Coronary artery (tissue), 2 donors: ENCODE results near the gene UNC45A.

ENCODE experiments used
- DNase-seq: peaks from one replicate; pipeline ENCODE4 v3.0.0-alpha.2; 2017; ENCODE audit warnings: low spot score
- H3K27ac ChIP-seq, 2 donors: fragments of 200-600 bp; sonication (generic); one replicate each; pipeline ENCODE4 v1.5.1; 2016 to 2019
- H3K4me3 ChIP-seq: fragments of 200-600 bp; sonication (generic); 2 replicates; pipeline ENCODE4 v1.5.1; 2016; ENCODE audit warnings: mild to moderate bottlenecking, moderate library complexity
- CTCF ChIP-seq: fragments of 200-600 bp; sonication (generic); IDR thresholded peaks from one replicate; pipeline ENCODE4 v1.5.1; 2019; ENCODE audit warnings: antibody characterized with exemption

UNC45A gene

GRCh38 chr15:90989040-90989768 is 54.1 kb downstream of the UNC45A start:
- H3K4me3 ChIP-seq = no peak overlapping the region
- H3K27ac ChIP-seq = no peak overlapping the region
- TF ChIP-seq CTCF = no peak
- DNase-seq = no peak

- no peak for TF ChIP-seq CTCF
- H3K4me3 ChIP-seq = no peak overlapping the region
- H3K27ac ChIP-seq = no peak overlapping the region
- DNase-seq = no peak
These were observed 55.4 kb downstream of the UNC45A start for GRCh38 chr15:90990446-90990845.

- H3K27ac ChIP-seq = no peak overlapping the region
- no peak for DNase-seq
- no peak for TF ChIP-seq CTCF
- H3K4me3 ChIP-seq = no peak overlapping the region
These were observed 56.7 kb downstream of the UNC45A start for GRCh38 chr15:90991587-90992285.

- Histone ChIP-seq H3K4me3 (peak overlapping the region; percentile 98), H3K27ac (peak overlapping the region; percentile 87 to 93)
- TF ChIP-seq CTCF = no peak
- no peak for DNase-seq
These were observed 59.0 kb downstream of the UNC45A start for GRCh38 chr15:90994059-90994416.

GRCh38 chr15:90994417-90995311 is 59.6 kb downstream of the UNC45A start, which contains the start of gene PRC1:
Gene PRC1 (minus strand): TSS chr15:90994535. CDS start chr15:90994417, 118 bp downstream.
- Histone ChIP-seq H3K27ac (peak within 1 kb of the TSS; percentile 87 to 93), H3K4me3 (peak within 1 kb of the TSS; percentile 98)
- peak; percentile 99 for DNase-seq
- no peak for TF ChIP-seq CTCF

GRCh38 chr15:90998737-90999136 is 63.7 kb downstream of the UNC45A start:
- Histone ChIP-seq H3K4me3 (no peak overlapping the region), H3K27ac (no peak overlapping the region)
- no peak for TF ChIP-seq CTCF
- no peak for DNase-seq
